Central memory CD8-positive, alpha-beta T cell (primary cell): ENCODE data around the gene PGAM2.
"Not testable (repeated sequence)": the region's sequence is repeated elsewhere in the genome, so short reads cannot be mapped to it uniquely, and the experiment has no call there.

Source experiments
- ATAC-seq: fragments of 150-1000 bp; cut with Tn5 transposase; replicated peaks from 2 replicates; pipeline ENCODE4 v1.10.0; 2022; ENCODE audit warnings: mild to moderate bottlenecking, moderate FRiP score, moderate number of reproducible peaks; ENCODE audit not compliant: poor library complexity, severe bottlenecking; ENCODE audit errors: extremely low read depth
- DNase-seq, 2 donors: peaks; one replicate each; pipeline ENCODE4 v3.0.0; 2021; ENCODE audit warnings: low spot score in 2 of 2
- H3K27ac Mint-ChIP-seq: one replicate; pipeline ENCODE4 v1.8.0; 2022; ENCODE audit warnings: low read depth, mild to moderate bottlenecking, moderate library complexity, mixed read lengths
- H3K27me3 Mint-ChIP-seq: one replicate; pipeline ENCODE4 v1.8.0; 2022; ENCODE audit warnings: mixed read lengths
- H3K36me3 Mint-ChIP-seq: one replicate; pipeline ENCODE4 v1.8.0; 2022; ENCODE audit warnings: mild to moderate bottlenecking, moderate library complexity, mixed read lengths; ENCODE audit not compliant: insufficient read depth
- H3K4me1 Mint-ChIP-seq: one replicate; pipeline ENCODE4 v1.8.0; 2022; ENCODE audit warnings: mixed read lengths
- H3K4me3 Mint-ChIP-seq: one replicate; pipeline ENCODE4 v1.8.0; 2022; ENCODE audit warnings: mild to moderate bottlenecking, moderate library complexity, mixed read lengths
- H3K9me3 Mint-ChIP-seq: one replicate; pipeline ENCODE4 v1.8.0; 2022; ENCODE audit warnings: mixed read lengths

PGAM2 gene

GRCh38 chr7:44044315-44045225, 20.8 kb downstream of the PGAM2 start, which contains the start of gene DBNL:
Gene DBNL, plus strand, starts transcription at chr7:44044702. Its CDS starts 36 bp downstream, at chr7:44044738.
- peak; percentile 49 for ATAC-seq
- Mint-ChIP-seq H3K27ac (peak within 1 kb of the TSS; percentile 88), H3K4me3 (peak within 1 kb of the TSS; percentile 84), H3K36me3 (peaks cover 14% of the 10 kb centered on the region), H3K27me3 (no peaks in the 10 kb centered on the region), H3K4me1 (peaks cover 38% of the 10 kb centered on the region), H3K9me3 (no peaks in the 10 kb centered on the region)
- DNase-seq = peak; percentile 71 to 79

GRCh38 chr7:44043902-44044301, 21.5 kb downstream of the PGAM2 start:
- peaks cover 15% of the 10 kb centered on the region for H3K36me3 Mint-ChIP-seq
- DNase-seq (no peak), ATAC-seq (no peak)
- peak overlapping the region; percentile 88 for H3K27ac Mint-ChIP-seq
- H3K4me1 Mint-ChIP-seq = peaks cover 38% of the 10 kb centered on the region
- H3K4me3 Mint-ChIP-seq = peak overlapping the region; percentile 84
- no peaks in the 10 kb centered on the region for H3K9me3 Mint-ChIP-seq
- H3K27me3 Mint-ChIP-seq = no peaks in the 10 kb centered on the region

- Mint-ChIP-seq H3K27me3 (no peaks in the 10 kb centered on the region), H3K27ac (no peak overlapping the region), H3K4me1 (peaks cover 26% of the 10 kb centered on the region), H3K36me3 (peaks cover 15% of the 10 kb centered on the region), H3K9me3 (no peaks in the 10 kb centered on the region), H3K4me3 (no peak overlapping the region)
- DNase-seq = no peak
- ATAC-seq = no peak
Measured at GRCh38 chr7:44042221-44042620, 23.1 kb downstream of the PGAM2 start.

- DNase-seq = peak; percentile 41 to 50
- not testable (repeated sequence) for H3K4me1 Mint-ChIP-seq, H3K27me3 Mint-ChIP-seq, H3K9me3 Mint-ChIP-seq, H3K36me3 Mint-ChIP-seq
- Mint-ChIP-seq H3K27ac (peak overlapping the region; percentile 44), H3K4me3 (peak overlapping the region; percentile 74)
- ATAC-seq = peak; percentile 67
Measured at GRCh38 chr7:44040493-44040891, 24.9 kb downstream of the PGAM2 start.

DNA sequence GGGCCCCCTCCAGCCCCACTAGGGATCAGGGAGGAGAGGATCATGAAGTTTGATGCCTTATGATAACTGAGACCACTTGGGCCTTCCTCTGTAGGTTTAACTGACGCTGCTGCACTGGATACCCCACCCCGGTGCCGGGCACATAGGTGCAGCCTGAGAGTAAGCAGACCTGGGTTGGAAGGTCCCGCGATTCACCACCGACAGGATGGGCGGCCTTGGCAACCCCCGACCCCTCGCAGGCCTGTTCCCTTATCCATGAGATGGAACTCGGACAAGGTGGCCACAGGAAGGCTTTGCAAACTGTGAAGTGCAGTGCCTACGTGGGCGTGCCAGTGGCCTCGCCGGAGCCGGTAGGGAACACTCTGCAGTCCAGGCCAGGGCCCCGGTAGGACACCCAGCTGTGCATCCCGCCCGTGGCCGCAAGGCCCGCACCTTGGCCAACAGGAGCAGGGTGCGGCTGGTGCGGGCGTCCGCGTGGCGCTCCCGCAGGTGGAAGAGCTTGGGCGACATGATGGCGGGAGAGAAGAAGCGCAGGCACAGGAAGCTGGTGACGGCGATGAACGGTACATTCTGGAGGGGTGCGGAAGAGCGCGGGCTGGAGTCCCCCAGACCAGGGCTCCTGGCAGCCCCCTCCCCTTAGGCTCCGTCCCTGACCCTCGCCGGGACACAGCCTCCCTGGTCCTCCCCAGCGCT, 25.4 kb downstream of the PGAM2 start:
- not testable (repeated sequence) for H3K27me3 Mint-ChIP-seq, H3K9me3 Mint-ChIP-seq, H3K27ac Mint-ChIP-seq, DNase-seq, H3K36me3 Mint-ChIP-seq, H3K4me1 Mint-ChIP-seq
- peak overlapping the region; percentile 74 for H3K4me3 Mint-ChIP-seq
- peak; percentile 57 for ATAC-seq

- DNase-seq = peak; percentile 75 to 80
- H3K27me3 Mint-ChIP-seq, H3K36me3 Mint-ChIP-seq, H3K9me3 Mint-ChIP-seq, H3K4me1 Mint-ChIP-seq: not testable (repeated sequence)
- Mint-ChIP-seq H3K4me3 (peak overlapping the region; percentile 55), H3K27ac (peak overlapping the region; percentile 53)
- peak; percentile 59 for ATAC-seq
Measured at GRCh38 chr7:44038961-44039558, 26.3 kb downstream of the PGAM2 start.

DNA sequence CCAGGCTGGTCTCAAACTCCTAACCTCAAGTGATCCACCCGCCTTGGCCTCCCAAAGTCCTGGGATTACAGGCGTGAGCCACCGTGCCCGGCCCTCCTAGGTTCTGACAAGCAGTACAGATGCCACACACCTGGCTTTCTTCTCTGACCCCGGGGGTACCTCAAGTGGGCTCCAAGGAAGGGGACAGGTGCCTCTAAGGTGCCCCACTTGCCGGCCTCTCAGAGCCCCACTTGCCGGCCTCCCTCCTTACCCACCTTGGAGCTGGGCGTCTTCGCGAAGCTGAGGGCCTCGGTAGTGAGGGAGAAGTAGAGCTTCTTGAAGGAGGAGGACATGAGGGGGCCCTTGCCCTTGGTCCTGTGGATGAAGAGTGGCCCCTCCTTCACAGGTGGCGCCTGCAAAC, 26.8 kb downstream of the PGAM2 start:
- H3K27ac Mint-ChIP-seq = peak overlapping the region; percentile 53
- not testable (repeated sequence) for H3K36me3 Mint-ChIP-seq, H3K4me1 Mint-ChIP-seq, H3K4me3 Mint-ChIP-seq, H3K9me3 Mint-ChIP-seq, ATAC-seq, H3K27me3 Mint-ChIP-seq, DNase-seq

GRCh38 chr7:44037951-44038350, 27.4 kb downstream of the PGAM2 start:
- not testable (repeated sequence) for ATAC-seq, H3K4me1 Mint-ChIP-seq, H3K9me3 Mint-ChIP-seq, H3K27me3 Mint-ChIP-seq, H3K4me3 Mint-ChIP-seq, H3K36me3 Mint-ChIP-seq, DNase-seq
- H3K27ac Mint-ChIP-seq = peak overlapping the region; percentile 41

GRCh38 chr7:44036364-44036763, 29.0 kb downstream of the PGAM2 start:
- H3K4me3 Mint-ChIP-seq, H3K4me1 Mint-ChIP-seq, H3K27me3 Mint-ChIP-seq, H3K9me3 Mint-ChIP-seq, H3K36me3 Mint-ChIP-seq, H3K27ac Mint-ChIP-seq, ATAC-seq, DNase-seq: not testable (repeated sequence)

DNA sequence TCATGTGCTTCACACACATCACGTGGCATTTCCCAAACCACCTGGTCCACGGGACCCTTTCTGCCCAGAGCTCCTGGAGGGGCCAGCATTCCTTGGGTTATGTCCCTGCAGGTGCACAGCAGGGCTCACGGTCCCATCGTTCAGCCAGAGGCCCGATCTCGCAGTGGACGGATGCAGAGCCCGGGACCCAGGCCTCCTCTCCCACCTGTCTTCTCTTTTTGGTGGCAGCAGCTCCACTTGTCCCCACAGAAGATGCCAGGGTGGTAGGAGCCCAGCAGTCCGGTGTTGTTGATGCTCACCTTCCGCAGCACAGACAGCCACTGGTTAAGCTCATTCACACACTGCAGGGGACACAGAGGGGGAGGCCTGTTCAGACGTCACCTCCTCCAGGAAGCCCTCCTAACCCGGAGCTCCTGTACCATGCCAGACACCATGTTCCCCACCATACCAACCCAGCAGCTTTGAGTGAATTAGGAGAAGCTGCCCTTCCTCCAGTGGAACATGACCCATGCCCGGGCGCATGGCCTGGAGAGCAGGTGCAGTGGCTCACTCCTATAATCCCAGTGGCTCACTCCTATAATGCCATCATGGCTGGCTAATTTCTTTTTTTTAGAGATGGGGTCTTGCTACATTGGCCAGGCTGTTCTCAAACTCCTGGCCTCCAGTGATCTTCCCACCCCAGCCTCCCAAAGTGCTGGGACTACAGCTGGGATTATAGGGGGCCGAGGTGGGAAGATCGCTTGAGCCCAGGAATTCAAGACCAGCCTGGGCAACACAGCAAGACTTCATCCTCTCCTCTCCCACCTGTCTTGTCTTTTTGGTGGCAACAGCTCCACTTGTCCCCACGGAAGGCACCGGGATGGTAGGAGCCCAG, 31.2 kb downstream of the PGAM2 start:
- H3K27ac Mint-ChIP-seq, H3K36me3 Mint-ChIP-seq, H3K4me1 Mint-ChIP-seq, H3K27me3 Mint-ChIP-seq, H3K4me3 Mint-ChIP-seq, DNase-seq, H3K9me3 Mint-ChIP-seq, ATAC-seq: not testable (repeated sequence)

DNA sequence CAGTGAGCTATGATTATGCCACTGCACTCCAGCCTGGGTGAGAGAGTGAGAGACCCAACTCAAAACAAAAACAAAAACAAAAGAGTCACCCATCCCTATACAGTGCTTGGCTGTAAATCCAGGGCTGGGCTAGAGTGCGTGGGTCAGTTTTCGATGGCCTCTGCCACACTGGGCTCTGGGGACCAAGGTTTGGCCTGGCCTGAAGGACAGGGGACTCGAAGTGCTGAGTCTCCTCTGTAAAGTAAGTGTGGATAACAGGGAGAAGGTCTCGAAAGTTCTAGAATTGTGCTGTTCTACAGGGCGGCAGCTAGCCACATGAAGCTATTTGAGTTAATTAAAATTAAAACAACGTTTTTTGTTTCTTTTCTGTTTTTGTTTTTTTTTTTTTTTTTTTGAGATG, 33.3 kb downstream of the PGAM2 start:
- not testable (repeated sequence) for H3K4me3 Mint-ChIP-seq, ATAC-seq, H3K9me3 Mint-ChIP-seq, H3K36me3 Mint-ChIP-seq, H3K27ac Mint-ChIP-seq, H3K27me3 Mint-ChIP-seq, DNase-seq, H3K4me1 Mint-ChIP-seq

DNA sequence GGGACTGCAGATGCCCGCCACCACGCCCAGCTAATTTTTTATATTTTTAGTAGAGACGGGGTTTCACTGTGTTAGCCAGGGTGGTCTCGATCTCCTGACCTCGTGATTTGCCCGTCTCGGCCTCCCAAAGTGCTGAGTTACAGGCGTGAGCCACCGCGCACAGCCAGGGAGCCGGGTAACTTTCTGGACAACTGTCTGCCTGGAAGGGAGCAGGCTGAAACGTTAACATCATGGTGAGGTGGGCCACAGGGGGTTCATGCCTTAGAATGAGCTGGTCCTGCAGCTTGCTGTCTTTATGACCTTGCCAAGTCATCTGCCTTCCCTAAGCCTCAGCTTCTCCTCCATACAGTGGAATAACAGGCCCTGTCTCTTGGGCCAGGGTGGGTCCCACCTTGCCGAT, 34.0 kb downstream of the PGAM2 start:
- H3K4me3 Mint-ChIP-seq, ATAC-seq, DNase-seq, H3K4me1 Mint-ChIP-seq, H3K36me3 Mint-ChIP-seq, H3K27me3 Mint-ChIP-seq, H3K27ac Mint-ChIP-seq, H3K9me3 Mint-ChIP-seq: not testable (repeated sequence)
